Measurements from ENCODE around the gene HTRA1.

DNA sequence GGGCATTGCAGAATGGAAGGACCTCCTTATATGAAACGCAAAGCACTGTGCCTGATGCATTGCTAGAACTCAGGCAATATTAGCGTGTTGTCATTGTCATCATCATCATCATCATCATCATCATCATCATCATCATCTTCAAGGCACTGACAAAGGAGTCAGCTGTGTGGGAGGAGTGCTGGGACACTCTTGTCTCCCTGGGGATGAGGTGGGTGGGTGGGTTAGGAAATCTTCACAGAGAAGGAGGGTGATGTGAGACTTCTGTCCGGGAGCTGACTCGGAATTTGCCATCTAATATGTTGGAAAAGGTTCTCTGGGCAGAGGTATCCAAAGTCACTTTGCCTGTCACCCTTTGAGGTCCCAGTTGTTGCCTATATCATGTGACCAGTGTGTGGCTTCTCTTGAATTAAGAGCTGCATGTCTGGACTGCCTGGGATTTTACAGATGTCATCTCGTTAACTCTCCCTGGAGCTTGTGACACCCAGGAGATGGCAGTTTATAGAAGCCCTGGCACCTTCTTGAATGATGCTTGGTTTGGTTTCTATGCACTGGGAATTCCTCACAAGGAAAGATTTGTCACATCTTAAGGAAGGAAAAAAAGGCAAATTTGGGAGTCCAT, 7.1 kb downstream of the HTRA1 start:
- TF ChIP-seq, protein P1, sequence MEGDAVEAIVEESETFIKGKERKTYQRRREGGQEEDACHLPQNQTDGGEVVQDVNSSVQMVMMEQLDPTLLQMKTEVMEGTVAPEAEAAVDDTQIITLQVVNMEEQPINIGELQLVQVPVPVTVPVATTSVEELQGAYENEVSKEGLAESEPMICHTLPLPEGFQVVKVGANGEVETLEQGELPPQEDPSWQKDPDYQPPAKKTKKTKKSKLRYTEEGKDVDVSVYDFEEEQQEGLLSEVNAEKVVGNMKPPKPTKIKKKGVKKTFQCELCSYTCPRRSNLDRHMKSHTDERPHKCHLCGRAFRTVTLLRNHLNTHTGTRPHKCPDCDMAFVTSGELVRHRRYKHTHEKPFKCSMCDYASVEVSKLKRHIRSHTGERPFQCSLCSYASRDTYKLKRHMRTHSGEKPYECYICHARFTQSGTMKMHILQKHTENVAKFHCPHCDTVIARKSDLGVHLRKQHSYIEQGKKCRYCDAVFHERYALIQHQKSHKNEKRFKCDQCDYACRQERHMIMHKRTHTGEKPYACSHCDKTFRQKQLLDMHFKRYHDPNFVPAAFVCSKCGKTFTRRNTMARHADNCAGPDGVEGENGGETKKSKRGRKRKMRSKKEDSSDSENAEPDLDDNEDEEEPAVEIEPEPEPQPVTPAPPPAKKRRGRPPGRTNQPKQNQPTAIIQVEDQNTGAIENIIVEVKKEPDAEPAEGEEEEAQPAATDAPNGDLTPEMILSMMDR (IDR thresholded peaks at IDR 0.05): no peak
- TF ChIP-seq POLR2A (IDR thresholded peaks at IDR 0.05): no peak

Data from lower leg skin (tissue), 3 donors.